Upper lobe of left lung (tissue), 6 donors: ENCODE measurements around the gene TAF4. TPM values are rescaled to one million over a fixed set of nuclear protein-coding genes. Genes with fewer than 3 reads are reported as not detected.

Experiments used
- ATAC-seq, 2 donors: fragments of 200-7000 bp; cut with Tn5 transposase; one replicate each; pipeline ENCODE4 v1.9.1; 2022; ENCODE audit warnings: mild to moderate bottlenecking in 2 of 2, moderate library complexity in 2 of 2; ENCODE audit not compliant: low FRiP score in 2 of 2
- DNase-seq, 2 donors: peaks; one replicate each; pipeline ENCODE4 v3.0.0-alpha.2; 2019 to 2020
- H3K27ac ChIP-seq, 4 donors: fragments of 200-600 bp; sonication (generic); one replicate each; pipeline ENCODE4 v1.5.1; 2016 to 2019
- H3K27me3 ChIP-seq, 4 donors: fragments of 200-600 bp; sonication (generic); one replicate each; pipeline ENCODE4 v1.5.1; 2017 to 2019
- H3K36me3 ChIP-seq, 4 donors: fragments of 200-600 bp; sonication (generic); one replicate each; pipeline ENCODE4 v1.5.1; 2016 to 2019
- H3K4me1 ChIP-seq, 4 donors: fragments of 200-600 bp; sonication (generic); one replicate each; pipeline ENCODE4 v1.5.1; 2018 to 2019
- H3K4me3 ChIP-seq, 4 donors: fragments of 200-600 bp; sonication (generic); one replicate each; pipeline ENCODE4 v1.5.1; 2017 to 2019; ENCODE audit warnings: mild to moderate bottlenecking in 2 of 4, moderate library complexity in 1 of 4
- H3K9me3 ChIP-seq, 4 donors: fragments of 200-600 bp; sonication (generic); one replicate each; pipeline ENCODE4 v1.5.1; 2018 to 2019
- CTCF ChIP-seq, 6 experiments: fragments of 450-650 bp in 4 of 6; fragments of 200-600 bp in 2 of 6; sonication (generic) in 2 of 6; IDR thresholded peaks; one replicate each; pipeline ENCODE4 v1.5.1; 2016 to 2019; ENCODE audit warnings: antibody characterized with exemption in 6 of 6
- EP300 ChIP-seq, 4 donors: sonication (generic); formaldehyde crosslinking; IDR thresholded peaks; one replicate each; pipeline ENCODE4 v1.5.1; 2017; ENCODE audit warnings: antibody characterized with exemption in 4 of 4, control low read depth in 2 of 4
- POLR2A ChIP-seq, 4 donors: fragments of 450-650 bp; IDR thresholded peaks; one replicate each; pipeline ENCODE4 v1.5.1; 2016 to 2017; ENCODE audit warnings: antibody characterized with exemption in 4 of 4, mild to moderate bottlenecking in 2 of 4
- POLR2AphosphoS5 ChIP-seq, 2 donors: sonication (generic); formaldehyde crosslinking; IDR thresholded peaks; one replicate each; pipeline ENCODE4 v1.5.1; 2017; ENCODE audit warnings: antibody characterized with exemption in 2 of 2
- WGBS, 2 donors: methylation state at CpG; one replicate each; pipeline ENCODE4 v1.1.5; 2017 to 2018; 5-methylcytosine and 5-hydroxymethylcytosine counted together
- total RNA-seq, 6 donors: library from RNA; depleted of rRNA in 4 of 6; stranded (reverse); fragments of >200 nt in 4 of 6; gene quantifications; one replicate each; pipeline versions ENCODE4 v1.1.0 to v1.2.1, GENCODE V29; 2016 to 2021
- donor health status: DM: no; HTN: no; CAD: no; lungs with moderate emphysema.
- donor health status: DM: no; HTN: yes; CAD: no; lungs with severe emphysema.

TAF4 gene
- total RNA-seq, 6 donors from 2014 or later = 13.0 to 44.0 (median 20.7) TPM

GRCh38 chr20:61976644-61977418 lies 88.8 kb downstream of the TAF4 start:
- Histone ChIP-seq H3K36me3 (peaks cover 9 to 65% (median 46%) of the 10 kb centered on the region in 4 donors), H3K27ac (no peak overlapping the region)
- peak in 1 of 2 donors; percentile 77 for DNase-seq

GRCh38 chr20:61976263-61976643 lies 89.4 kb downstream of the TAF4 start:
- no peak for TF ChIP-seq POLR2AphosphoS5 (IDR thresholded peaks at IDR 0.05)
- TF ChIP-seq EP300 (IDR thresholded peaks at IDR 0.05) = no peak
- TF ChIP-seq CTCF (IDR thresholded peaks at IDR 0.05) = no peak
- TF ChIP-seq POLR2A (IDR thresholded peaks at IDR 0.05) = no peak
- DNase-seq (peak in 1 of 2 donors; percentile 54), ATAC-seq (peak in 1 of 2 donors; percentile 13)
- peaks cover 9 to 65% (median 47%) of the 10 kb centered on the region in 4 donors for H3K36me3 ChIP-seq
- no peaks in the 10 kb centered on the region for H3K27me3 ChIP-seq
- no peak overlapping the region for H3K4me3 ChIP-seq
- no peaks in the 10 kb centered on the region for H3K4me1 ChIP-seq
- no peaks in the 10 kb centered on the region for H3K9me3 ChIP-seq
- 89 to 96% methylated on average over 6 to 9 of the region's 9 CpGs for WGBS, 2 donors
- no peak overlapping the region for H3K27ac ChIP-seq

More at GRCh38 chr20:61976644-61977418, 88.8 kb downstream of the TAF4 start:
- Histone ChIP-seq H3K4me1 (no peaks in the 10 kb centered on the region), H3K9me3 (no peaks in the 10 kb centered on the region), H3K4me3 (no peak overlapping the region), H3K27me3 (no peaks in the 10 kb centered on the region)
- peak in 1 of 2 donors; percentile 17 for ATAC-seq
- TF ChIP-seq POLR2AphosphoS5 (IDR thresholded peaks at IDR 0.05) (no peak), EP300 (IDR thresholded peaks at IDR 0.05) (no peak)
- WGBS, 2 donors = 94 to 98% methylated on average over 24 to 40 of the region's 45 CpGs

GRCh38 chr20:61975407-61976129 lies 90.1 kb downstream of the TAF4 start:
- no peaks in the 10 kb centered on the region for H3K9me3 ChIP-seq
- ATAC-seq (no peak), DNase-seq (no peak)
- no peaks in the 10 kb centered on the region for H3K4me1 ChIP-seq
- TF ChIP-seq POLR2AphosphoS5 (IDR thresholded peaks at IDR 0.05) (no peak), EP300 (IDR thresholded peaks at IDR 0.05) (no peak), CTCF (IDR thresholded peaks at IDR 0.05) (no peak), POLR2A (IDR thresholded peaks at IDR 0.05) (no peak)
- no peak overlapping the region for H3K27ac ChIP-seq
- WGBS, 2 donors = 84 to 87% methylated on average over 11 of the region's 11 CpGs
- no peak overlapping the region for H3K4me3 ChIP-seq
- no peaks in the 10 kb centered on the region for H3K27me3 ChIP-seq
- peaks cover 9 to 64% (median 47%) of the 10 kb centered on the region in 4 donors for H3K36me3 ChIP-seq

GRCh38 chr20:61974357-61974665 lies 91.4 kb downstream of the TAF4 start:
- no peak overlapping the region for H3K4me3 ChIP-seq
- peaks cover 9 to 56% (median 38%) of the 10 kb centered on the region in 4 donors for H3K36me3 ChIP-seq
- WGBS, 2 donors = 99 to 100% methylated on average over 4 to 14 of the region's 14 CpGs
- H3K9me3 ChIP-seq = no peaks in the 10 kb centered on the region
- H3K4me1 ChIP-seq = no peaks in the 10 kb centered on the region
- no peaks in the 10 kb centered on the region for H3K27me3 ChIP-seq
- DNase-seq (no peak), ATAC-seq (no peak)
- TF ChIP-seq EP300 (IDR thresholded peaks at IDR 0.05) (no peak), CTCF (IDR thresholded peaks at IDR 0.05) (no peak), POLR2A (IDR thresholded peaks at IDR 0.05) (no peak), POLR2AphosphoS5 (IDR thresholded peaks at IDR 0.05) (no peak)
- H3K27ac ChIP-seq = no peak overlapping the region

GRCh38 chr20:61973515-61974356 lies 91.9 kb downstream of the TAF4 start:
- no peak for TF ChIP-seq POLR2AphosphoS5 (IDR thresholded peaks at IDR 0.05)
- TF ChIP-seq POLR2A (IDR thresholded peaks at IDR 0.05) = no peak
- TF ChIP-seq EP300 (IDR thresholded peaks at IDR 0.05) = no peak
- no peak for TF ChIP-seq CTCF (IDR thresholded peaks at IDR 0.05)
- H3K4me3 ChIP-seq = no peak overlapping the region
- no peaks in the 10 kb centered on the region for H3K4me1 ChIP-seq
- no peak overlapping the region for H3K27ac ChIP-seq
- peaks cover 9 to 53% (median 37%) of the 10 kb centered on the region in 4 donors for H3K36me3 ChIP-seq
- H3K27me3 ChIP-seq = no peaks in the 10 kb centered on the region
- ATAC-seq (no peak), DNase-seq (no peak)
- no peaks in the 10 kb centered on the region for H3K9me3 ChIP-seq
- WGBS, 2 donors = 96 to 98% methylated on average over 24 to 25 of the region's 25 CpGs
